SK-N-MC (cell line): ENCODE data around the gene TAF7.
"Not testable (repeated sequence)": the region's sequence is repeated elsewhere in the genome, so short reads cannot be mapped to it uniquely, and the experiment has no call there.

Experiments
- EZH2 ChIP-seq: fragments of 200-600 bp; sonication (generic); IDR thresholded peaks from one replicate; pipeline ENCODE4 v1.6.1; 2017; ENCODE audit warnings: antibody characterized with exemption
- FOXP2 ChIP-seq: optimal IDR thresholded peaks from 2 replicates; pipeline ENCODE3; 2011; ENCODE audit warnings: mild to moderate bottlenecking, moderate library complexity; ENCODE audit not compliant: insufficient read depth; ENCODE audit errors: extremely low read length, control extremely low read depth
- POLR2AphosphoS5 ChIP-seq: IDR thresholded peaks from 2 replicates; pipeline ENCODE4 v1.6.1; 2012; ENCODE audit warnings: mild to moderate bottlenecking, low read depth, low read length, borderline replicate concordance

DNA sequence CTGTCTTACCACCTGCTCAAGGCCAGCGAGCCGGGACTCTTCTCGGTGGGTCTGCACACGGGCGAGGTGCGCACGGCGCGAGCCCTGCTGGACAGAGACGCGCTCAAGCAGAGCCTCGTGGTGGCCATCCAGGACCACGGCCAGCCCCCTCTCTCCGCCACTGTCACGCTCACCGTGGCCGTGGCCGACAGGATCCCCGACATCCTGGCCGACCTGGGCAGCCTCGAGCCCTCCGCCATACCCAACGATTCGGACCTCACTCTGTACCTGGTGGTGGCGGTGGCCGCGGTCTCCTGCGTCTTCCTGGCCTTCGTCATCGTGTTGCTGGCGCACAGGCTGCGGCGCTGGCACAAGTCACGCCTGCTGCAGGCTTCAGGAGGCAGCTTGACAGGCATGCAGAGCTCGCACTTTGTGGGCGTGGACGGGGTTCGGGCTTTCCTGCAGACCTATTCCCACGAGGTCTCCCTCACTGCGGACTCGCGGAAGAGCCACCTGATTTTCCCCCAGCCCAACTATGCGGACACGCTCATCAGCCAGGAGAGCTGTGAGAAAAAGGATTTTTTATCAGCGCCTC, 20.3 kb upstream of the TAF7 start:
- TF ChIP-seq EZH2, FOXP2, POLR2AphosphoS5: not testable (repeated sequence)
